IMR-90 (cell line): ENCODE data around the gene USH2A. TPM values are rescaled to one million over a fixed set of nuclear protein-coding genes. Genes with fewer than 3 reads are reported as not detected.

Experiments used
- ATAC-seq: fragments of 200-7000 bp; cut with Tn5 transposase; 2 replicates; pipeline ENCODE4 v1.9.1; 2020; ENCODE audit warnings: low read depth, mild to moderate bottlenecking, moderate library complexity
- BruUV-seq: library from RNA; stranded (reverse); fragments of 400-500 nt; replicated peaks from 2 replicates; lab custom pipeline; 2021; lab: Mats Ljungman, UMichigan
- CTCF ChIA-PET: fragments of 300-600 bp; formaldehyde crosslinking; extraction: SDS; loops from one replicate; lab custom pipeline; 2021; ENCODE audit warnings: antibody characterized with exemption; lab: Yijun Ruan, JAX
- POLR2A ChIA-PET: fragments of 300-600 bp; sonication (Branson Sonifier 250); formaldehyde crosslinking; loops from one replicate; lab custom pipeline; 2022; ENCODE audit warnings: antibody characterized with exemption; ENCODE audit not compliant: unreplicated experiment; lab: Charles Lee
- DNase-seq: peaks from one replicate; pipeline ENCODE4 v3.0.0; 2013
- H2AFZ ChIP-seq: replicated peaks from 2 replicates; pipeline ENCODE3; 2013; ENCODE audit warnings: low read length, mild to moderate bottlenecking; ENCODE audit not compliant: poor library complexity
- H2AK5ac ChIP-seq: 2 replicates; pipeline ENCODE4 v1.6.1; 2013; ENCODE audit warnings: low read depth, low read length, inconsistent platforms
- H2AK9ac ChIP-seq: replicated peaks from 2 replicates; pipeline ENCODE3; 2013; ENCODE audit warnings: mild to moderate bottlenecking, low read depth, low read length, moderate library complexity; ENCODE audit not compliant: poor library complexity
- H2BK120ac ChIP-seq: 2 replicates; pipeline ENCODE4 v1.6.1; 2013; ENCODE audit warnings: low read depth, low read length, inconsistent platforms
- H2BK15ac ChIP-seq: 3 replicates; pipeline ENCODE4 v1.6.1; 2013; ENCODE audit warnings: low read depth, low read length, inconsistent platforms
- H2BK20ac ChIP-seq: 2 replicates; pipeline ENCODE4 v1.6.1; 2013; ENCODE audit warnings: low read depth, mild to moderate bottlenecking, inconsistent platforms, low read length, moderate library complexity
- H2BK5ac ChIP-seq: 2 replicates; pipeline ENCODE4 v1.6.1; 2013; ENCODE audit warnings: mild to moderate bottlenecking, low read depth, low read length, inconsistent platforms; ENCODE audit not compliant: poor library complexity, severe bottlenecking
- H3K14ac ChIP-seq: replicated peaks from 2 replicates; pipeline ENCODE4 v1.6.1; 2013; ENCODE audit warnings: low read depth, low read length, inconsistent platforms
- H3K18ac ChIP-seq: 2 replicates; pipeline ENCODE4 v1.6.1; 2013; ENCODE audit warnings: low read depth, low read length, control low read depth
- H3K23ac ChIP-seq: 2 replicates; pipeline ENCODE4 v1.6.1; 2013; ENCODE audit warnings: low read depth, low read length, inconsistent platforms
- H3K27ac ChIP-seq: 2 replicates; pipeline ENCODE4 v1.5.1; 2013; ENCODE audit warnings: mild to moderate bottlenecking, control low read depth, low read length; ENCODE audit not compliant: insufficient read depth
- H3K27me3 ChIP-seq: 2 replicates; pipeline ENCODE4 v1.6.1; 2013; ENCODE audit warnings: low read length; ENCODE audit not compliant: control insufficient read depth, insufficient read depth
- H3K36me3 ChIP-seq: 2 replicates; pipeline ENCODE4 v1.6.1; 2013; ENCODE audit warnings: low read length, mixed read lengths; ENCODE audit not compliant: control insufficient read depth, insufficient read depth
- H3K4ac ChIP-seq: 2 replicates; pipeline ENCODE4 v1.6.1; 2013; ENCODE audit warnings: low read depth, low read length, inconsistent platforms
- H3K4me1 ChIP-seq: 2 replicates; pipeline ENCODE4 v1.6.1; 2013; ENCODE audit warnings: low read length, mixed read lengths; ENCODE audit not compliant: control insufficient read depth, insufficient read depth
- H3K4me2 ChIP-seq: 2 replicates; pipeline ENCODE4 v1.6.1; 2013; ENCODE audit warnings: low read depth, mild to moderate bottlenecking, control low read depth, low read length, moderate library complexity
- H3K4me3 ChIP-seq: 2 replicates; pipeline ENCODE4 v1.5.1; 2013; ENCODE audit warnings: low read depth, mild to moderate bottlenecking, control low read depth, low read length, moderate library complexity; ENCODE audit not compliant: insufficient read depth
- H3K56ac ChIP-seq: 2 replicates; pipeline ENCODE4 v1.6.1; 2013; ENCODE audit warnings: low read length, inconsistent platforms; ENCODE audit not compliant: insufficient read depth; ENCODE audit errors: extremely low read depth
- H3K79me1 ChIP-seq, 2 experiments: 2 replicates each; pipeline ENCODE4 v1.6.1; 2013; ENCODE audit warnings: low read length in 2 of 2, inconsistent platforms in 1 of 2, low read depth in 1 of 2
- H3K9ac ChIP-seq: 2 replicates; pipeline ENCODE4 v1.6.1; 2013; ENCODE audit warnings: low read depth, low read length, control low read depth
- H3K9me1 ChIP-seq: 2 replicates; pipeline ENCODE4 v1.6.1; 2013; ENCODE audit warnings: low read length, inconsistent platforms; ENCODE audit not compliant: insufficient read depth
- H3K9me3 ChIP-seq: 2 replicates; pipeline ENCODE4 v1.6.1; 2013; ENCODE audit warnings: low read length; ENCODE audit not compliant: control insufficient read depth, insufficient read depth
- H4K20me1 ChIP-seq: 2 replicates; pipeline ENCODE4 v1.6.1; 2013; ENCODE audit warnings: low read length, inconsistent platforms; ENCODE audit not compliant: insufficient read depth
- H4K5ac ChIP-seq: 2 replicates; pipeline ENCODE4 v1.6.1; 2013; ENCODE audit warnings: mild to moderate bottlenecking, low read depth, low read length, control low read depth
- H4K8ac ChIP-seq, 2 experiments: 2 replicates each; pipeline ENCODE4 v1.6.1; 2013; ENCODE audit warnings: low read depth in 2 of 2, low read length in 2 of 2, control low read depth in 1 of 2, inconsistent platforms in 1 of 2
- H4K91ac ChIP-seq: 2 replicates; pipeline ENCODE4 v1.6.1; 2013; ENCODE audit warnings: low read depth, low read length, inconsistent platforms; ENCODE audit not compliant: insufficient read depth
- BHLHE40 ChIP-seq: fragments of 150-350 bp; IDR thresholded peaks from 2 replicates; pipeline ENCODE4 v1.6.1; 2016; ENCODE audit warnings: mild to moderate bottlenecking, low read depth, low read length
- CEBPB ChIP-seq: IDR thresholded peaks from 2 replicates; pipeline ENCODE4 v1.6.1; 2012; ENCODE audit warnings: low read depth, low read length, improper control_type of control experiment
- CHD1 ChIP-seq: IDR thresholded peaks from 2 replicates; pipeline ENCODE4 v1.6.1; 2012; ENCODE audit warnings: low read depth, low read length, improper control_type of control experiment
- ELK1 ChIP-seq: fragments of 150-350 bp; IDR thresholded peaks from 2 replicates; pipeline ENCODE4 v1.6.1; 2016; ENCODE audit warnings: low read depth, mild to moderate bottlenecking, low read length, moderate library complexity, borderline replicate concordance
- MAFK ChIP-seq: IDR thresholded peaks from 2 replicates; pipeline ENCODE4 v1.6.1; 2012; ENCODE audit warnings: low read depth, low read length, improper control_type of control experiment
- MAZ ChIP-seq: IDR thresholded peaks from 2 replicates; pipeline ENCODE4 v1.6.1; 2012; ENCODE audit warnings: low read depth, mild to moderate bottlenecking, low read length, improper control_type of control experiment, moderate library complexity, borderline replicate concordance
- NFE2L2 ChIP-seq: fragments of 150-350 bp; IDR thresholded peaks from 2 replicates; pipeline ENCODE4 v1.6.1; 2016; ENCODE audit warnings: low read depth, mild to moderate bottlenecking, low read length
- POLR2A ChIP-seq: IDR thresholded peaks from 2 replicates; pipeline ENCODE4 v1.6.1; 2012; ENCODE audit warnings: mild to moderate bottlenecking, low read depth, low read length
- RAD21 ChIP-seq: IDR thresholded peaks from 2 replicates; pipeline ENCODE4 v1.6.1; 2012; ENCODE audit warnings: low read length, improper control_type of control experiment
- RCOR1 ChIP-seq: IDR thresholded peaks from 2 replicates; pipeline ENCODE4 v1.6.1; 2012; ENCODE audit warnings: mild to moderate bottlenecking, low read length, improper control_type of control experiment; ENCODE audit not compliant: insufficient replicate concordance
- RFX5 ChIP-seq: IDR thresholded peaks from 2 replicates; pipeline ENCODE4 v1.8.0; 2012; ENCODE audit warnings: low read depth, mild to moderate bottlenecking, low read length, moderate library complexity
- SMC3 ChIP-seq: fragments of 150-350 bp; IDR thresholded peaks from 2 replicates; pipeline ENCODE4 v1.6.1; 2016; ENCODE audit warnings: low read depth, mild to moderate bottlenecking, antibody characterized with exemption, low read length, moderate library complexity
- USF2 ChIP-seq: fragments of 150-350 bp; IDR thresholded peaks from 2 replicates; pipeline ENCODE4 v1.6.1; 2017; ENCODE audit warnings: mild to moderate bottlenecking, antibody characterized with exemption, low read length, low read depth
- WGBS, 2 experiments: methylation state at CpG; one replicate each; pipeline versions ENCODE4 v1.1.5 to v1.1.7; 2013; ENCODE audit warnings: missing lambda C conversion rate in 2 of 2; ENCODE audit not compliant: insufficient read length in 1 of 2; ENCODE audit errors: extremely low coverage in 2 of 2; 5-methylcytosine and 5-hydroxymethylcytosine counted together
- dilution Hi-C: fragments of 300-500 bp; cut with HindIII; formaldehyde crosslinking; loops from one replicate; pipeline ENCODE4 v1.14.3; 2018; ENCODE audit warnings: low sequenced_read_pairs; ENCODE audit not compliant: unreplicated experiment
- in situ Hi-C: fragments of 300-500 bp; cut with MboI; formaldehyde crosslinking; loops from 3 replicates; pipeline ENCODE4 v1.14.3; 2019; ENCODE audit warnings: low sequenced_read_pairs, inconsistent platforms, mixed read lengths
- intact Hi-C: fragments of 100-400 bp; cut with micrococcal nuclease; formaldehyde crosslinking; loops from 2 replicates; pipeline ENCODE4 v1.10.0; 2022
- polyA plus RNA-seq, 3 experiments: library from polyadenylated mRNA; depleted of rRNA; stranded (reverse); fragments of >200 nt; gene quantifications; 2 replicates each; pipeline ENCODE4 v1.2.3, GENCODE V29; 2012; ENCODE audit warnings: low replicate concordance in 1 of 3
- total RNA-seq: library from RNA; depleted of rRNA; stranded (reverse); fragments of >200 nt; gene quantifications from 2 replicates; pipeline ENCODE4 v1.2.3, GENCODE V29; 2012

USH2A gene
- total and polyA plus RNA-seq, 2 of the 4 experiments (the other 2 are of a cell fraction), result under 0.01 to 0.02 TPM

DNA sequence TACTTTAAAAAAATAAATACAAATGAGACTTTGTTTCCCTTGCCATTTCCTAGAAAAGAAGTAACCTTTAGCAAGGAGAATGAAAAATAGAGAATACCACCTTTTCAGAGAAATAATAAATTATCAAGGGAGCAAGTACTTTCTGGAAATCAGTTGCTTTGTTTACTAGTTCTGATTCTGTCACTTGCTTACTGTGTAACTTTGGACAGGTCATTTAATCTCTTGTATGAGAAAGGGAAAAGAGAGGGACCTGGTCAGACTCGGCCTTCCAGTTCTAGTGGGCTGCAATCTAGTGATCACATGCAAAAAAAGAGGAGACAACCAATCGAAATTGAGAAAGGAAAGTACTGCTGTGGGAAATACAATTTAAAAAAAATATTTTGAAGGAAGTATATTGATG, 822.0 kb downstream of the USH2A start:
- ChIA-PET CTCF (no interaction called here), POLR2A (no interaction called here)
- Histone ChIP-seq H4K91ac (no peak overlapping the region), H4K8ac (no peak overlapping the region), H3K23ac (no peak overlapping the region), H3K4me2 (no peak overlapping the region), H2AK9ac (no peak overlapping the region), H3K79me1 (peaks cover 7 to 15% of the 10 kb centered on the region in 2 experiments), H3K56ac (no peak overlapping the region), H3K9me3 (no peaks in the 10 kb centered on the region), H3K4ac (no peak overlapping the region), H2BK20ac (no peak overlapping the region), H3K4me3 (no peak overlapping the region), H4K20me1 (peaks cover 3% of the 10 kb centered on the region; the same call in 1 of the 2 replicates), H2BK5ac (no peak overlapping the region), H3K9me1 (peaks cover 2% of the 10 kb centered on the region), H4K5ac (no peak overlapping the region), H3K9ac (no peak overlapping the region), H2BK120ac (no peak overlapping the region), H2AFZ (no peak overlapping the region), H3K36me3 (peaks cover 5% of the 10 kb centered on the region), H3K14ac (no peak overlapping the region), H2BK15ac (no peak overlapping the region), H3K4me1 (peaks cover 19% of the 10 kb centered on the region), H3K18ac (no peak overlapping the region), H2AK5ac (no peak overlapping the region), H3K27me3 (no peaks in the 10 kb centered on the region), H3K27ac (no peak overlapping the region; the same call in 1 of the 2 replicates)
- ATAC-seq, result no peak
- WGBS, 2 experiments, result no CpG with 5 or more reads among the region's 2 CpGs
- intact Hi-C loops, result no loop called here
- TF ChIP-seq POLR2A, result no peak
- no peak for TF ChIP-seq RAD21
- no peak for TF ChIP-seq CEBPB
- no peak for TF ChIP-seq MAZ
- no peak for TF ChIP-seq BHLHE40
- no peak for TF ChIP-seq ELK1
- TF ChIP-seq USF2, result no peak
- TF ChIP-seq SMC3, result no peak
- no peak for TF ChIP-seq RFX5
- TF ChIP-seq RCOR1, result no peak
- no peak for TF ChIP-seq CHD1
- no peak for TF ChIP-seq MAFK
- TF ChIP-seq NFE2L2, result no peak
- BruUV-seq, result no TSS peak
- no peak for DNase-seq
- in situ Hi-C loops, result no loop called here
- dilution Hi-C loops, result no loop called here
